Smooth muscle cell (in vitro differentiated cells): Measurements from ENCODE around the gene F9. TPM values are rescaled to one million over a fixed set of nuclear protein-coding genes. Genes with fewer than 3 reads are reported as not detected.
"Not testable (repeated sequence)": the region's sequence is repeated elsewhere in the genome, so short reads cannot be mapped to it uniquely, and the experiment has no call there.

Source experiments
- DNase-seq: peaks from one replicate; lab custom pipeline; 2025; ENCODE audit not compliant: unreplicated experiment; lab: John Stamatoyannopoulos, UW
- H2AFZ ChIP-seq: fragments of 200-600 bp; sonication (generic); 2 replicates; pipeline ENCODE4 v1.6.0; 2016; ENCODE audit warnings: antibody characterized with exemption, low read depth, mild to moderate bottlenecking
- H3F3A ChIP-seq: fragments of 200-600 bp; sonication (generic); 2 replicates; pipeline ENCODE4 v1.6.0; 2017; ENCODE audit warnings: antibody characterized with exemption, low read depth
- H3K27ac ChIP-seq: fragments of 200-600 bp; sonication (generic); 2 replicates; pipeline ENCODE4 v1.5.1; 2016; ENCODE audit warnings: low read depth, mild to moderate bottlenecking
- H3K27me3 ChIP-seq: fragments of 200-600 bp; sonication (generic); 2 replicates; pipeline ENCODE4 v1.6.1; 2016; ENCODE audit warnings: low read depth, mild to moderate bottlenecking
- H3K36me3 ChIP-seq: fragments of 200-600 bp; sonication (generic); 2 replicates; pipeline ENCODE4 v1.5.1; 2016; ENCODE audit warnings: low read depth
- H3K4me1 ChIP-seq: fragments of 200-600 bp; sonication (generic); 2 replicates; pipeline ENCODE4 v1.5.1; 2016; ENCODE audit warnings: low read depth
- H3K4me2 ChIP-seq: fragments of 200-600 bp; sonication (generic); 2 replicates; pipeline ENCODE4 v1.6.0; 2016; ENCODE audit warnings: mild to moderate bottlenecking
- H3K4me3 ChIP-seq: fragments of 200-600 bp; sonication (generic); 2 replicates; pipeline ENCODE4 v1.5.1; 2016; ENCODE audit warnings: mild to moderate bottlenecking
- H3K79me2 ChIP-seq: fragments of 200-600 bp; sonication (generic); 2 replicates; pipeline ENCODE4 v1.6.0; 2016; ENCODE audit warnings: low read depth, mild to moderate bottlenecking
- H3K9ac ChIP-seq: fragments of 200-600 bp; sonication (generic); 2 replicates; pipeline ENCODE4 v1.6.0; 2016; ENCODE audit warnings: low read depth
- H3K9me3 ChIP-seq: fragments of 200-600 bp; sonication (generic); replicated peaks from 2 replicates; pipeline ENCODE4 v1.5.1; 2016; ENCODE audit warnings: low read depth
- H4K20me1 ChIP-seq: fragments of 200-600 bp; sonication (generic); 2 replicates; pipeline ENCODE4 v1.6.0; 2016; ENCODE audit warnings: low read depth
- WGBS: methylation state at CpG from one replicate; pipeline ENCODE4 v1.1.7; 2016; ENCODE audit warnings: low lambda C conversion rate; 5-methylcytosine and 5-hydroxymethylcytosine counted together
- polyA plus RNA-seq: library from polyadenylated mRNA; unstranded; fragments of >200 nt; fragmentation: Nextera tagmentation; extraction: Ambion mirVana; gene quantifications from 2 replicates; pipeline ENCODE4 v1.2.1, GENCODE V29; 2016
- total RNA-seq: library from RNA; depleted of rRNA; stranded (reverse); fragments of >200 nt; gene quantifications from 2 replicates; pipeline ENCODE4 v1.2.3, GENCODE V29; 2014
- TF ChIP-seq, protein P1 (sequence below): fragments of 200-600 bp; sonication (generic); IDR thresholded peaks from 2 replicates; pipeline ENCODE4 v1.5.1; 2017; ENCODE audit warnings: borderline replicate concordance, mild to moderate bottlenecking, antibody characterized with exemption; ENCODE audit not compliant: insufficient read depth, poor library complexity, severe bottlenecking

Gene F9
- total and polyA plus RNA-seq, 2 experiments from 2014 or later = not detected

DNA sequence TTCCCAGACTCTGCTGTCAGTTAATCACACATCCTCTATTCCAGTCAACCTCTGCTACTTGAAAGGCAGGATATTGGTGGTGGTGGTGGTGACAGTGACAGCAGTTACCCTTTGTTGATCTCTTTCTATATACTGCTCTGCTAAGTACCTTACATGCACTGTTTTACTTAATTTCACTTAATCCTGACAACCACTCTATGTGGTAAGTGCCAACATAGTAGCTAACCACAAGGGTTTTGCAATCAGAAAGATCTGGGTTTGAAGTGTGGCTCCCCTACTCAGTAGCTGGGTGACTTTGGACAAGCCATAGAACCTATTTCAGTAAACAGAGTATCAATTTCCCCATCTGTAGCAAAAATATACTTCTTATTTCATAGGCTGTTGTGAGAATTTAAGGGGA is 24.2 kb upstream of the F9 start:
- TF ChIP-seq, protein P1, sequence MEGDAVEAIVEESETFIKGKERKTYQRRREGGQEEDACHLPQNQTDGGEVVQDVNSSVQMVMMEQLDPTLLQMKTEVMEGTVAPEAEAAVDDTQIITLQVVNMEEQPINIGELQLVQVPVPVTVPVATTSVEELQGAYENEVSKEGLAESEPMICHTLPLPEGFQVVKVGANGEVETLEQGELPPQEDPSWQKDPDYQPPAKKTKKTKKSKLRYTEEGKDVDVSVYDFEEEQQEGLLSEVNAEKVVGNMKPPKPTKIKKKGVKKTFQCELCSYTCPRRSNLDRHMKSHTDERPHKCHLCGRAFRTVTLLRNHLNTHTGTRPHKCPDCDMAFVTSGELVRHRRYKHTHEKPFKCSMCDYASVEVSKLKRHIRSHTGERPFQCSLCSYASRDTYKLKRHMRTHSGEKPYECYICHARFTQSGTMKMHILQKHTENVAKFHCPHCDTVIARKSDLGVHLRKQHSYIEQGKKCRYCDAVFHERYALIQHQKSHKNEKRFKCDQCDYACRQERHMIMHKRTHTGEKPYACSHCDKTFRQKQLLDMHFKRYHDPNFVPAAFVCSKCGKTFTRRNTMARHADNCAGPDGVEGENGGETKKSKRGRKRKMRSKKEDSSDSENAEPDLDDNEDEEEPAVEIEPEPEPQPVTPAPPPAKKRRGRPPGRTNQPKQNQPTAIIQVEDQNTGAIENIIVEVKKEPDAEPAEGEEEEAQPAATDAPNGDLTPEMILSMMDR = no peak
- Histone ChIP-seq H3F3A (no peaks in the 10 kb centered on the region), H3K27me3 (no peaks in the 10 kb centered on the region), H3K9ac (no peak overlapping the region), H3K27ac (no peak overlapping the region), H2AFZ (no peak overlapping the region), H3K4me1 (no peaks in the 10 kb centered on the region), H3K4me2 (no peak overlapping the region), H3K9me3 (no peaks in the 10 kb centered on the region), H3K79me2 (no peaks in the 10 kb centered on the region), H3K36me3 (no peaks in the 10 kb centered on the region), H4K20me1 (no peaks in the 10 kb centered on the region), H3K4me3 (no peak overlapping the region)
- DNase-seq = no peak

DNA sequence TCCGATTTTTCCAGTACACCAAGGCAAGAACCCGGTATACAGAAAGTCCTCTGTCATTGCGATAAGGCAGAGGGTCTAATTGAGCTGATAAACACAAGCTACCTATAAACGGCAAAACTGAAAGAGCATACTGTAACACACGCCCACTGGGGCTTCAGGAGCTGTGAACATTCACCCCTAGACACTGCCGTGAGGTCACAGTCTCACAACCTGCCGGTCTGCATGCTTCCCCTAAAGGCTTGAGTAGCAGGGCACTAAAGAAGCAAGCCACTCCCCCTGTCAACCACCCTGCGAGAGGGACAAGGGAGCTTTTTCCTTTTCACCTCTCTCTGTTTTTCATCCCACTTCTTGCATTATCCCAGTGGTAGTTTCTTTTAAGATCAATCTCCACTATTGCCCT is 22.4 kb upstream of the F9 start:
- TF ChIP-seq, protein P1 = no peak
- Histone ChIP-seq H3K79me2 (no peaks in the 10 kb centered on the region), H3K9ac (no peak overlapping the region), H3K9me3 (no peaks in the 10 kb centered on the region), H4K20me1 (no peaks in the 10 kb centered on the region), H3K36me3 (no peaks in the 10 kb centered on the region), H3K4me2 (no peak overlapping the region), H3K4me3 (no peak overlapping the region), H3K27ac (no peak overlapping the region), H3F3A (no peaks in the 10 kb centered on the region), H2AFZ (no peak overlapping the region), H3K27me3 (no peaks in the 10 kb centered on the region), H3K4me1 (no peaks in the 10 kb centered on the region)
- DNase-seq = no peak
- 72% methylated on average over 8 of the region's 8 CpGs for WGBS

DNA sequence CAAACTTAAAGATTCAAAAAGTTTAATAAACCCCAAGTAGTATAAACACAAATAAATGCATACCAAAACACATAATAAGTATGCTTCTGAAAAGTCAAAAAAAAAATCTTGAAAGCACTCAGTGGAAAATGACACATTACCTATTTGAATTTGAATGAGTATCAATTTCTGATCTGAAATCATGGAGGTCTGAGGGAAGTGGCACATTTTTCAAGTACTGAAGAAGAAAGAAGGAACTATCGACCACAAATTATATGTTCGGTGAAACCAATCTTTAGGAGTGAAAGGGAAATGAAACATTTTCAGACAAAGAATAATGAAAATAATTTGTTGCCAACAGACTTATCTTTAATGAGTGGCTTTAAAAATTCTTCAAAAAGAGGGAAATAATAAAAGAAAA is 12.1 kb upstream of the F9 start:
- no peaks in the 10 kb centered on the region for H3K79me2 ChIP-seq
- H2AFZ ChIP-seq = no peak overlapping the region
- H4K20me1 ChIP-seq = no peaks in the 10 kb centered on the region
- 83% methylated on average over 2 of the region's 2 CpGs for WGBS
- TF ChIP-seq, protein P1 = no peak
- H3K27ac ChIP-seq = no peak overlapping the region
- H3K9me3 ChIP-seq = no peaks in the 10 kb centered on the region
- H3K36me3 ChIP-seq = no peaks in the 10 kb centered on the region
- DNase-seq = no peak
- no peak overlapping the region for H3K4me3 ChIP-seq
- H3K4me2 ChIP-seq = no peak overlapping the region
- no peaks in the 10 kb centered on the region for H3F3A ChIP-seq
- H3K4me1 ChIP-seq = no peaks in the 10 kb centered on the region
- no peak overlapping the region for H3K9ac ChIP-seq
- H3K27me3 ChIP-seq = no peaks in the 10 kb centered on the region

DNA sequence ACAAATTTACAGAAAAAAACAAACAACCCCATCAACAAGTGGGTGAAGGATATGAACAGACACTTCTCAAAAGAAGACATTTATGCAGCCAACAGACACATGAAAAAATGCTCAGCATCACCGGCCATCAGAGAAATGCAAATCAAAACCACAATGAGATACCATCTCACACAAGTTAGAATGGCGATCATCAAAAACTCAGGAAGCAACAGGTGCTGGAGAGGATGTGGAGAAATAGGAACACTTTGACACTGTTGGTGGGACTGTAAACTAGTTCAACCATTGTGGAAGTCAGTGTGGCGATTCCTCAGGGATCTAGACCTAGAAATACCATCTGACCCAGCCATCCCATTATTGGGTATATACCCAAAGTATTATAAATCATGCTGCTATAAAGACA is 1.7 kb upstream of the F9 start:
- not testable (repeated sequence) for H3K9ac ChIP-seq, H4K20me1 ChIP-seq, DNase-seq, H3K79me2 ChIP-seq, H3K4me3 ChIP-seq, H3K9me3 ChIP-seq, H3K4me1 ChIP-seq, H3K36me3 ChIP-seq, H3F3A ChIP-seq, H3K4me2 ChIP-seq, H2AFZ ChIP-seq, H3K27me3 ChIP-seq, H3K27ac ChIP-seq
- WGBS = 78% methylated on average over 3 of the region's 3 CpGs
